ENCODE measurements around the gene MVB12B.

Gene MVB12B

GRCh38 chr9:126389992-126390391 lies 63.4 kb downstream of the MVB12B start:
- no peak for DNase-seq

- no peak for DNase-seq
Measured at GRCh38 chr9:126390923-126391322, 64.3 kb downstream of the MVB12B start.

DNA sequence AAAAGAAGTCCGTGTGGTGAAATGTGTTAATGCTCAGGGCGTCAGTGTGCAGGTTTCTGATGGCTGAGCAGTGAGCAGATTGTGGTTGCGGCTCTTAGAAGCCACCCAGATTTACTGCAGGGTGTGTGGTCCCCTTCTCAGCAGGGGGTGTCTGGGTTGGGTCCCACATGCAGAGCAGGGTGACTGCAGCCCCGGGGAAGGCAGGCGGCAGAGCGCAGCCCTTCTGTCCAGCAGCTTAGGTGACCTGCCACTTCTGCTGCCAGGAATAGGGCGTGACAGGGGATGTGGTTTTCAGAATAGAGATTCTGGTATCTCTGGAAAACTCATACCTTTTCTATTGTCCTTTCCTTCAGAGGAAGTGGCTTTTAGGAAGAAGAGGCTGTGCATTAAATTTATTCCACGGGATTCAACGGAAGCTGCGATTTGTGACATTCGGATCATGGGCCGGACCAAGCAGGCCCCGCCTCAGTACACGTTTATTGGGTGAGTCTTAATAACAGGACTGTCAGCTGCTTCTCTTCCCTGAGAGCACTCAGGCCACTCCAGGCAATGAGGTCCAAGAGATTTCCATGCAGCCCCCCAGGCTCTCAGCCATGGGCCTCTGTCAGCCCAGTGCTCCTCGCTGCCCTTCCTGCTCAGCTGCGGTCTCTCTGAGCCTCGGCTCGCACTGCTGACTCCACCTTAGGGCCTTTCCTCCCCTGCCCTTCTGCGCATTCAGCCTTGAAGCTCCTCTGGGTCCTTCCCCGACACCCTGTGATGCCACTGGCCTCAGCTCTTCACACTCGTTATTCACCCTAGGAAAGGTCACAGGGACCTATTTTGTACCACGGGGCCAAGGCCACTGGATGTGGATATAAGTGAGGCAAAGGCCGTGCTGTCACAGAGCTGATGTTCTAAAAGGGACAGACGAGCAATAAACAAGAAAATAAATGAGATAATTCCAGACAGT lies 65.4 kb downstream of the MVB12B start:
- no peak for DNase-seq

GRCh38 chr9:126392662-126393371 lies 66.2 kb downstream of the MVB12B start:
- DNase-seq: no peak

GRCh38 chr9:126393876-126394275 lies 67.2 kb downstream of the MVB12B start:
- no peak for DNase-seq

GRCh38 chr9:126394802-126395201 lies 68.2 kb downstream of the MVB12B start:
- DNase-seq: no peak

DNA sequence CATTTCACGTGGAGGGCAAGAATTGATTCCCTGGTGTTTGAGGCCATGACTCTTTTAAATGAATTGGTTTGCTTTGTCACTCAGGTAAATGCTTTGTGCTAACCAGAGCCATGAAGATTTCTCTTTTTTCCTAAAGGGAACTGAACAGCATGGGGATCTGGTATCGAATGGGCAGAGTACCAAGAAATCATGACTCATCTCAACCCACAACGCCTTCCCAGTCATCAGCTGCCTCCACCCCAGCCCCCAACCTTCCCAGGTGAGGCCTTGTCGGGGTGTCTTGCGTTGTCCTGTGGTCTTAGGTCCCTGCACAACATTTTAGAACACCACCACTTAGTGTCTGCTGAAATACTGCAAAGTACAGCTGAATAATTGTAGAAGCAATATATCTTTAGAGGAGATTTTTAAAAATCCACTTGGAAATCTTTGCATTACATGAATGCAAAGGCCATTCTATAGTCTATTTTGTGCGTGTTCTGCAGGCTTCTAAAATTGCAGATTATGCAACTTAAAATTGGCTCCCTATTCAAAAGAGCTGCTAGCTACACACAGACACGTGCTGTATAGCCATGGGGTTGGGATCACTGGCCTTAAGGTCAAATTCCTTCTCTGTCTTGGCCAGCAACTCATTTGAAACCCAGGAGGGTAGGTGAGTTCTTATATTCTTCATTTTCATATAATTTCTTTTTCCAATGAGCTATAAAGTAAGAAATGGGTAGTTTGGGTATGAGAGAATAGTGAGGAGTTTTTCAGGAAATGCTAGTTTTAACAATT lies 69.0 kb downstream of the MVB12B start:
- no peak for DNase-seq

- DNase-seq: no peak
Measured at GRCh38 chr9:126397056-126397455, 70.4 kb downstream of the MVB12B start.

- DNase-seq: peak; percentile 9
Measured at GRCh38 chr9:126398403-126399058, 71.9 kb downstream of the MVB12B start.

DNA sequence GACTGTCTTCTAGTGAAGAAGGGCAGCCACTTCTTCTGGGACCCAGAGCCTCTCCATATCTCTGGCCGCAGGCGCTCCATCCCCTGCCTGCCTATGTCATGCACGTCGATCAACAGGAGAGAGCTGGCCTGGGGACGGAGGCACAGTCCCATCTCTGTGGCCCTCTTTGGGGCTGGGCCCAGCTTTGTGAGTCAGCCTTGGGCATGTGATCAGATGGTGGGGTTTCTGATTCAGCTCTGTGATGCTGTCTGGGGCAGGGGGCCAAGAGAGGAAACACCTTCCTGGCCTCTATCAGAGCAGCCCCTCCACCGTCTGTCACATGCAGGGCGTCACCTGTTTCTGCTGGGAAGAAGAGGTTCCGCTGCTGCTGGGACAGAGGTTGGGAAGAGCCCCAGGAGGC lies 72.6 kb downstream of the MVB12B start:
- DNase-seq: no peak

DNA sequence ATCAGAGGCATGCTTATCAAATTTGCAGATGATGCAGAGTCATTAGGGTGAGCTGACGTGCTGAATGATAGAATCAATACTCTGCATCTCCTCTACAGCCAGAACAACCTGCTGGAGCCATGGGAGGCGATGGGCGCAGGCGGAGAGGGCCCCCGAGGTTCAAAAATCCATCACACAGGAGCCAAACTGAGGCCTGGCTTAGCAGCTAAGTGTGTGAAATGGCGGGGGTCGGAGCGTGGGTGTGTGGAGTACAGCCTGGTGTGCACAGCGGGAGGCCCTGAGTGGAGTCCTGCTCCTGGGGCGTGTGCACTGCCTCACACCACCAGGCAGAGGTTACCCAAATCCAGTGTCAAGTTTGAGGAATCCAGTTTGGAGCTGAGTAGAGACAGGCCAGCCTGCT lies 73.2 kb downstream of the MVB12B start:
- DNase-seq: no peak

DNA sequence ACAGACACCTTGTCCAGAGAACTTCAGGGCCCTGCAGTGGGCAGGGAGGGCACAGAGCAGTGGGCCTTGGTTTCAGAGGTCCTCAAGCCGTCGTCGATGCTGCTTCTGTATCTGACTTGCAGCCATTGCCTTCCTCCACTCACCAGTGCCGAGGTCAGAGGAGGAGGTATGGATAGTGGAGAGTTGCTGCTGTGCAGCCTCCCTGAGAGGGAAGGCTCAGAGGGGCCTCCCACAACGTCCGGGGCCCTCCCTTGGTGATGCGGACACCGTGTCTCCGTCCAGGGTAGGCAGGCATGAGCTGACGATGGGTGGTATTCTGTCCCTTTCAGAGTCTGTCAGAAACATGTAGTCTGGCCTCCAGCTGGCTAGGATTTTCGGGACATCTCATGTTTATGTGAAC lies 73.9 kb downstream of the MVB12B start:
- no peak for DNase-seq

DNA sequence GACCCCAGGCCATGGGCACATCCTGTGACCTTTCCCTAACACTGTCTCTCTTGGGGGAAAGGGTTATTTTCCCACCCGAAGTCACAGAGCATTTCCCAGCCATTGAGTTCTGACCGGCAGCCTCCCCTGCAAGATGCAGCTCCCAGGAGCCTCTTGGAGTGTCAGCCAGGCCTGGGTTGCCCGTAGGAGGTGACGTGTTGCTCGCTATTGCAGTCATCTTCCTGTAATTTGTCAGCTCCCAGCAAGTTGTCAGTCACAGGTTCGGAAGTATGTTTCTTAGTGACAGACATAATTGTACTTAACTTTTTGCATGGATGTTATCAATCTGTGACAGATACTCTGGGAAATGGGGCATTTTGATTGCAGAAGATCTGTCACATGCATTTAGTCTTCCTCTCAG lies 74.5 kb downstream of the MVB12B start:
- DNase-seq: no peak

DNA sequence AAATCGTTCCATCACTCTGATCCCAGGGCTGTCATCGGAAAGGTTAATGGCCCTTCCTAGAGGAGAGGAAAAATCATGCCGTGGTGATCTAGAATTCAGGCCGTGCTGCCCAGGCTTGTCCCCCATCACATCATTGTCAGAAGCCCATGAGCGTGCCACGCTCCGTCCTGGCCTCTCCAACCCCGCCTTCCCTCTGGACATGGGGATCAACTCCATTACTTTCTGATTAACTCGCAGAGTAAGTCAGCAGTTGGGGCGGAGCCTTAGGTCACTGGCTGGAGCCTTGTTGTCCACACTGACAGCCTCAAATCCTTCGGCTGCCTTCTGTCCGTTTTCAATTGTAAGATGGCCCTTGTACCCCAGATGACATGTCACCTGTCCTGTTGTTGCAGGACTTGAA lies 75.0 kb downstream of the MVB12B start:
- DNase-seq: no peak

DNA sequence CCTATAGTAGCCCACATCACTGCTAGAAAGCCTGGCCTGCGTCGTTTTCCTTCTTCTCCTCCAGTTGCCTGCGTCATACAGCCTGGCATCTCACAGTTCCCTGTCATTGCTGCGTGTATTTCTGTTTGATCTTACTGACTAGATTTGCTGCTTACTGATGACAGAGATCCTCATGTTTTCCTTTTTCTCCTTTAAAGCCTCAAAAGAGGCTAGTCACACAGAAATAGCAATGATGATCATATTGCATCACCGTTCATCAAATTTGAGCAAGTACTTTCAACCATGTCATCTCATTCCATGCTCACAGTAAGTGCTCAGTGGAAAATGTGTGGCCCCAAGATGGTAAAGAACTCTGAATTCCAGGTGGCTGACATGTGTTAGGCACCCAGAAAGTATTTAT lies 76.8 kb downstream of the MVB12B start:
- DNase-seq: no peak

DNA sequence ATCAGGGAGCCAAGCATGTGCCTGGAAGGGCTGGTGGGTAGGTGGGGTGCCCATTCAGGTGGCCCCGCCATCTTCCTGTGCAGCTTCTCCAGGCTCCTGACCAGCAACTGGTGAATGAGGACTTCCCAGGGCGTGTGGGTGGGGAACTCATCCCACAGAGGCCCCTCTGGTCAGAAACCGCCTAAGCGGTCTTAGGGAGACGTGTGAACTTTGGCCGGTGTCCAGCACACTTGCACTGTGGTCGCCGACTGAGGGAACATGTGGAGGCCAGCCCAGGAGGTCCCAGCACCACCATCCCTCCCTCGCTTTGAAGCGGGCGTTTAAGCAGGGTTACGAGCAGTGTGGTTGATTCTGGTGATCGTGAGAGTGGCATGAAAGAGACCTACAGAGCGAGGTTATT lies 77.8 kb downstream of the MVB12B start:
- no peak for DNase-seq

- peak; percentile 37 for DNase-seq
Measured at GRCh38 chr9:126406075-126406667, 79.5 kb downstream of the MVB12B start.

- DNase-seq: no peak
Measured at GRCh38 chr9:126407114-126407870, 80.7 kb downstream of the MVB12B start.

GRCh38 chr9:126408004-126408403 lies 81.4 kb downstream of the MVB12B start:
- DNase-seq: no peak

DNA sequence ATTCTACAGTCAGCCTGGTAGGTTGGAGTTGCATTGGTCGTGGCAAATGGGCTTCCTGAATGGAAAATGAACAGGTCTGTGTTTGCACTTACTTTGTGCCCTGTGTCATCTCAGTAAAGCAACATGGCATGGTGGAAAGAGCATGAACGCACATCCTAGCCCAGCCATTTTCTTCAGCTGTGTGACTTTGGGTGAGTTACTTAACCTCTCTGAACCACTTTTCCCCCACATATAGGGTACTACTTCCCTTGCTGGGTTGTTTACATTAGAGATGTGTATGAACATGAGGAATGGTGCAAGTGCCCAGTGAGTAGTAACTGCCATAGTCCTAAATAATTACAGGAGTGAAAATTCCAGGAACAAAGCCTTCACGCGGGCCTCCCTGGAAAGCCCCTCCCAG lies 83.6 kb downstream of the MVB12B start:
- no peak for DNase-seq

DNA sequence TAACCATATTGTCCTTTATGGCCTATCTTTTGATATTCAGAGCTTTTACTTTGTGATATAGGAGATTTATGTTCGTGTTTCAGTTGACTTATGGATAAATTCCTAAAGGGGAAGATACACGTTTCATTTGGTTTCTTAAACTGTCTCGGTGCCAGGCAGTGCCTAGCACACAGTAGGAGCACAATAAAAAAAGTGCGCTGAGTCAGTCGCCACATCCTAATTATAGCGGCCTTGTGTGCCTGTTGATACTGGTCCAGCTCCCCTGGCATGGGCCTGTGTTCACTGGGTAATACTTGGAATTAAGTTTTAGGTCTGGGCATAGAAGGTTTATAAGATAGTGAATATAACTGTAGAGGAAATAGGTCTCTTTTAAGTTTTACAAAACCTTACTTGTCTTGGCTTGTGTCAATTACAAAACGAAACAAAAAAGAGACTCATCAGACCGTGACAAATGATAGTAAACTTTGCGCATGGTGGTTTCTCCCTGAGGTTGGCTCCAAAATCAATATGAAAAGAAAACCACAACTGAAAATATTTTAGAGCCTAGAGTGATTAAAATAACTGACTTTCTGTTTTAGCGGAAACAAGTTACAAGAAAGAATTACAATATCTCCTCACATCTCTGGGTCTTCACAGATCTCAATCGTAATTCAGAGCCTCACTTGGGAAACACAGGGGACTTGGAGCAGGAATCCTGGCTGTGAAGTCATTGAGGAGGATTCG lies 84.8 kb downstream of the MVB12B start:
- DNase-seq: peak; percentile 53
